ENCODE results near the gene PLEKHJ1.
A peak's percentile ranks its signal among the peaks of the same experiment; 100 is the strongest.

Gene PLEKHJ1

GRCh38 chr19:2235381-2236063 is 607 bp downstream of the PLEKHJ1 start:
- DNase-seq (ENCODE audit: low spot score) (no peak), FAIRE-seq (no peak)

GRCh38 chr19:2234996-2235380 is 1.1 kb downstream of the PLEKHJ1 start:
- FAIRE-seq (no peak), DNase-seq (ENCODE audit: low spot score) (no peak)

GRCh38 chr19:2233601-2234280 is 2.4 kb downstream of the PLEKHJ1 start:
- FAIRE-seq: no peak
- no peak for DNase-seq (ENCODE audit: low spot score)

- DNase-seq (ENCODE audit: low spot score) (no peak), FAIRE-seq (no peak)
Measured at GRCh38 chr19:2232286-2233151, 3.6 kb downstream of the PLEKHJ1 start.

GRCh38 chr19:2231621-2232221 is 4.4 kb downstream of the PLEKHJ1 start:
- FAIRE-seq: peak; percentile 35
- peak; percentile 16 for DNase-seq (ENCODE audit: low spot score)

- no peak for FAIRE-seq
- no peak for DNase-seq (ENCODE audit: low spot score)
Measured at GRCh38 chr19:2230807-2231533, 5.2 kb downstream of the PLEKHJ1 start.

GRCh38 chr19:2230033-2230531 is 6.0 kb downstream of the PLEKHJ1 start:
- DNase-seq (ENCODE audit: low spot score) (no peak), FAIRE-seq (no peak)

- no peak for FAIRE-seq
- no peak for DNase-seq (ENCODE audit: low spot score)
Measured at GRCh38 chr19:2229103-2230032, 6.8 kb downstream of the PLEKHJ1 start.

GRCh38 chr19:2228157-2229030 is 7.7 kb downstream of the PLEKHJ1 start:
- no peak for FAIRE-seq
- no peak for DNase-seq (ENCODE audit: low spot score)

- FAIRE-seq: no peak
- DNase-seq (ENCODE audit: low spot score): no peak
Measured at GRCh38 chr19:2227415-2228156, 8.5 kb downstream of the PLEKHJ1 start.

- no peak for DNase-seq (ENCODE audit: low spot score)
- no peak for FAIRE-seq
Measured at GRCh38 chr19:2226840-2227360, 9.2 kb downstream of the PLEKHJ1 start.

GRCh38 chr19:2226051-2226839 is 9.9 kb downstream of the PLEKHJ1 start:
- no peak for FAIRE-seq
- DNase-seq (ENCODE audit: low spot score): no peak

- no peak for FAIRE-seq
- no peak for DNase-seq (ENCODE audit: low spot score)
Measured at GRCh38 chr19:2225415-2226050, 10.6 kb downstream of the PLEKHJ1 start.

GRCh38 chr19:2224754-2225349 is 11.3 kb downstream of the PLEKHJ1 start:
- FAIRE-seq (no peak), DNase-seq (ENCODE audit: low spot score) (no peak)

- FAIRE-seq (no peak), DNase-seq (ENCODE audit: low spot score) (no peak)
Measured at GRCh38 chr19:2223959-2224358, 12.2 kb downstream of the PLEKHJ1 start.

GRCh38 chr19:2223391-2223790 is 12.7 kb downstream of the PLEKHJ1 start:
- FAIRE-seq: no peak

More at GRCh38 chr19:2223391-2223790, 12.7 kb downstream of the PLEKHJ1 start:
- no peak for DNase-seq (ENCODE audit: low spot score)

Data from urothelium cell line (cell line).